HG03159 (cell line): ENCODE measurements around the gene PPP1R13B.
"Not testable (repeated sequence)": the region's sequence is repeated elsewhere in the genome, so short reads cannot be mapped to it uniquely, and the experiment has no call there.

Source experiments
- ATAC-seq: cut with Tn5 transposase; IDR thresholded peaks from one replicate; pipeline ENCODE4 v1.9.1; 2021; ENCODE audit warnings: mild to moderate bottlenecking, moderate library complexity; ENCODE audit not compliant: unreplicated experiment

The PPP1R13B gene, protein sequence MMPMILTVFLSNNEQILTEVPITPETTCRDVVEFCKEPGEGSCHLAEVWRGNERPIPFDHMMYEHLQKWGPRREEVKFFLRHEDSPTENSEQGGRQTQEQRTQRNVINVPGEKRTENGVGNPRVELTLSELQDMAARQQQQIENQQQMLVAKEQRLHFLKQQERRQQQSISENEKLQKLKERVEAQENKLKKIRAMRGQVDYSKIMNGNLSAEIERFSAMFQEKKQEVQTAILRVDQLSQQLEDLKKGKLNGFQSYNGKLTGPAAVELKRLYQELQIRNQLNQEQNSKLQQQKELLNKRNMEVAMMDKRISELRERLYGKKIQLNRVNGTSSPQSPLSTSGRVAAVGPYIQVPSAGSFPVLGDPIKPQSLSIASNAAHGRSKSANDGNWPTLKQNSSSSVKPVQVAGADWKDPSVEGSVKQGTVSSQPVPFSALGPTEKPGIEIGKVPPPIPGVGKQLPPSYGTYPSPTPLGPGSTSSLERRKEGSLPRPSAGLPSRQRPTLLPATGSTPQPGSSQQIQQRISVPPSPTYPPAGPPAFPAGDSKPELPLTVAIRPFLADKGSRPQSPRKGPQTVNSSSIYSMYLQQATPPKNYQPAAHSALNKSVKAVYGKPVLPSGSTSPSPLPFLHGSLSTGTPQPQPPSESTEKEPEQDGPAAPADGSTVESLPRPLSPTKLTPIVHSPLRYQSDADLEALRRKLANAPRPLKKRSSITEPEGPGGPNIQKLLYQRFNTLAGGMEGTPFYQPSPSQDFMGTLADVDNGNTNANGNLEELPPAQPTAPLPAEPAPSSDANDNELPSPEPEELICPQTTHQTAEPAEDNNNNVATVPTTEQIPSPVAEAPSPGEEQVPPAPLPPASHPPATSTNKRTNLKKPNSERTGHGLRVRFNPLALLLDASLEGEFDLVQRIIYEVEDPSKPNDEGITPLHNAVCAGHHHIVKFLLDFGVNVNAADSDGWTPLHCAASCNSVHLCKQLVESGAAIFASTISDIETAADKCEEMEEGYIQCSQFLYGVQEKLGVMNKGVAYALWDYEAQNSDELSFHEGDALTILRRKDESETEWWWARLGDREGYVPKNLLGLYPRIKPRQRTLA

DNA sequence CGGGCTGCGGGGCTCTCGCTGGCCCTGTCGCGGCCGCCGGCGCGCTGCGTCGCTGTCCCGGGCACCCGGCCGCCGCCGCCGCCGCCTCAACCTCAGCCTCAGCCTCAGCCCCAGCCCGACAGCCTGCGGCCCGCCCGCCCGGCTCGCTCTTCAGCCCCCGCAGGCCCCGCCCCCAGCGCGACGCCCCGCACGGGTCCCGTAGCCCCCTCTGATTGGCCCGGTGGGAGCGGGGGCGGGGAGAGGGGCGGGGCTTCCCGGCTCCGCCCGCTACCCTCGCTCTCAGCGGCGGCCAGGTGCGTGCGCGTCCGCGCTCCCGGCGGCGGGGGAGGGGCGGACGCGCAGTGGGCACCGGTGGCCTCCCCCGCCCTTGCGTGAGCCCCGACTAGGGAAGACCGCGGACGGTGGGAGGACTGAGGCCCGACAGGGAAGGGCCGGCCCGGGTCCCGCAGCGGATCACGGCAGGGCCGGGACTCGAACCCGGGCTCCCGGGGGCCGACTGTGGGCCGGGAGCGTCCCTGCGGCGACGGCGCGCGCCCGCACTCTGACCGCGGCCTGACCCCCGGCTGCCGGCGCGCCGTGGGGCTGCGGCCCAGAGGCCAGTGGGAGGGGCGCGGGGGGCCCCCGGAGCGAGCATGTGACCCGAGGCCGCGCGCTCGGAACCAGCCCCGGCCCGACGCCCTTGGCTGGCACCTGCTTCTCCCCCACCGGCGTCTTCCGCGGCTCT is at the start of gene PPP1R13B:
Gene PPP1R13B (minus strand): TSS at position 125 of the 724 bp plus-strand sequence. CDS start 268 bp downstream, outside the sequence.
- peak; percentile 88 for ATAC-seq

DNA sequence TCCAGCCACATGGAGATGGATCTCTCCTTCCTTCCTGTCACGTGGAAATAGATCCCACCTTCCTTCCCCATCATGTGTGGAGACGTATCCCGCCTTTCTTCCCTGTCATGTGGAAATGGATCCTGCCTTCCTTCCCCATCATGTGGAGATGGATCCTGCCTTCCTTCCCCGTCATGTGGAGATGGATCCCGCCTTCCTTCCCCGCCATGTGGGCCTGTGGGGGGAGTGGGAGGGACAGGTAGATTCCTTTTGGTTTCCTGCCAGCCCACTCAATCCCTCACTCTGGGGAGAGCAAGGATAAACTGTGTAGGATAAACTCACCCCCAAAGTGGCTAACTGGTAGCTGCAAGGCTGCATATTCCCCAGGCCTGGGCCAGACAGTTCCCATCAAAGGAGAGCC is 49.2 kb upstream of the PPP1R13B start:
- ATAC-seq, result no peak

DNA sequence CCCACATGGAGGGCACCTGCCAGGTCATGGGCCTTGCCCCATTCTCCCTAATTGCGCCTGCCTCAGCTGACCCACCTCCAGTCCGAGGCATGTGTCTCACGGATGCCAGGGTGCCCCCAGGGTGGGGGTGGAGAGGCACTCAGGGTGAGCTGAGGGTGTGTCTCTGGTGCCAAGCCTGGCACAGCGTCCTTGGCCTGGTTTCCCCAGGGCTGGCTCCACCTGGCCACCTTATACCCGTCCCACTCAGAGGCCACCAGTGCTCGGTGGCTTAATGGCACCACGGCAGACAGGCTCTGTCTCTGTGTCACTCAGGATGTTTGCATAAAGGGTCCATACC is 47.3 kb upstream of the PPP1R13B start:
- ATAC-seq, result no peak

DNA sequence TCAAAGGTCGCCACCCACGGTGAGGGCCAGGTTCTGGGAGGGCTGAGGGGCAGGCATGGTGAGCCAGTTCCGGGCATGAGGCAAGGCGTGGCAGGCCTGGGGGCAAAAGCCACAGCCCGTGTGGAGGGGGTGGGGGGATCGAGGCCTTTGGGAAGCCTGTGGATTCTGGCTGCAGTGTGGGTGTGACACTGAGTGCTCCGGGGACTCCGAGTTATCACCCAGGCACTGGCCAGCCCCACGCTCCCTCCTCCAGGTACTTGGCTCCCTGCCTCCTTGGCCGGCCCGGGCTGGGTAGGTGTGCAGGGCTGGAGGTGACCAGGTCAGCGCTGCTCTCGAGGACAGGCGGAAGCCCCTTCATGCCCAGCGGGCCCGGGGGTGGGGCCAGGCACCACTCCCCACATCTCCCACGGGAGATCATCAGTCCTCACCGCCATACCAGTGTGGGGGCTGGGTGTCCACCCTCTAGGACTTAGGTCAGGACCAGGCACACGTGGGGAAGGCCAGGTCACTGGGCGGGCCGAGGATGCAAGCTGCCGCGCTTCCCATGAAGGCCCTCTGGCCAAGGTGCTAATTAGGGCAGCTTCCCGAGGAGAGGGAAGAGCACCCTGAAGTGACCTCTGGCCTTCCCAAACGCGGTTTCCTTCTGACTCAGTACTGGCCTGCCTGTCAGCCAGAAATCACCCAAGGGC is 46.8 kb upstream of the PPP1R13B start:
- no peak for ATAC-seq

DNA sequence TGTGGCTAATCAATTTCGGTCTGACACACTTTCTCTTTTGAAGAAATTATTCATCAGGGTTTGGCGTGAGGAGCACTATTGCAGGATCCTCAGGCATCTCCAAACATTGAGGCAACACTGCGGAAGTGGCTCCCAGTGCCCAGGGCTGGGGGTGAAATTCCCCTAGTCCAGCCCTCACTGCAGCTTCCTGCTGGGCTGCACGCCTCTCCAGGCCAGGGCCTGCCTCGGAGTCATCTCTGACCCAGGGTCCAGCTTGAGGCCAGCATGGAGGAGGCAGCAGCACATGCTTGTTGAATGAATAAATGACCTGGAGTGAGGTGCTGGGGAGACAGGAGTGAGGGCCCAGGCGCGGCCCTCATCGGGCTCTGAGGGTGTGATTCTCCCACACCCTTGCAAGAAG is 44.9 kb upstream of the PPP1R13B start:
- ATAC-seq, result no peak

DNA sequence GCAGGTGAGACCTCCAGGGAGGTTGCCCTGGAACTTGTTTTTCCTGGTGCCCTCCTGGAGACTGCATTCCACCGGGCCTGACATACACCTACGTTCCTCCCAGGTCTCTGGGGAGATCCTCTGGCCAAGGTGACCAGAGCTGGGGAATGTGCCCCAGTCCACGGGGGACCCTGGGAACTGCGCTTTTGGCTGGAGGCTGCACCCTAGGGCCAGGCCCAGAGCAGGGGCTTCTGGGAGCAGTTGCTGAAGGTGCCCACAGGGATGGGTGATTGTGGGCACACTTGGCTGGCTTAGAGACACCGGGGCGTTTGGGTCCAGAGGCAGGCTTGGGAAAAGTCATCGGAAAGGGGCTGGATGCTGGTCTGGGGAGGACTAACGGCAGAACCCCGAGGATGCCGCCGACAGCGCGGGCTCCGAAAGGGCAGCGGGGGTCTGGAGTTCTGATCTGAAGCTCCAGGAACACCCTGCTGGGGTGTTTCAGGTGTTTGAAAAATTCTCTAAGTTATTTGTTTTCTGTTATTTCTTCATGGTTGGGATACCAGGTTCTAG is 44.4 kb upstream of the PPP1R13B start:
- ATAC-seq, result no peak

DNA sequence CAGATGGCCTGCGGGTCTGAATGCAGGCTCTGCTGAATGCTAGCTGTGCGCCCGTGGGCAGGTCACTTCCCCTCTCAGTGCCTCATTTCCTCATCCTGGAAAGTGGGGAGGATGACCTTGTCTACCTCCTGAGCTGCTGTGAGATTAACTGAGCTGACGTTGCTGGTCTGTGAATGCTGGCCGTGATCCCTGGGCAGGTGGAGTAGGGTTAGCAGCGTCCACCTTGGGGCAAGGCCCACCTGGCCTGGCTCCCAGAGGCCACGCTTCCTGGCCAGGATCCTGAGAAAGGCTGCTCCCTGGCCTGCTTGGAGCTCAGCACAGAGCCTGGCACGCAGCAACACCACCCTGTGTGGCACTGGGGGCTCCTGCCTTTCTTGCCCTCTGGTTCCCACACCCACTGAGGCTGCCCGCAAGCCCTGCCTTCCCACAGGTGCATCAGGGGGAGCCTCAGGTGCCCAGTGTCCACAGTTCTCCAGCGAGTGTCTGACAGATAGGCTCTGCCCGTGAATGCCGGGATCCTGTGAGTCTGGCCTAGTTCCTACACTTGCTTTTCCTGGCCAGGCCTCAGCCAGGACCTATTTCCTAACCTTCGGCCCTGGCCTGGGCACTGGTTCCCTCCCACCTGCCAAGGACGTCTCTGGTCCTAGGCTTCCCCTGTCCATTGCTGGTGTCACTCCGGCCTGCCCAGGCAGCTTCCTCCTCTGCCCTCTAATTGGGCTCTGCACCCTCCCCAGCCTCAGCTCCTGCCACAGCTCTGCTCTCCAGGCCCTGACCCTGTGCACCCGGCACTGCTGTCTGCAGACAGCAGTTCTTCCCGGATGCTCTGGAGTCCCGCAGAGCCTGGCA is 43.7 kb upstream of the PPP1R13B start:
- no peak for ATAC-seq

DNA sequence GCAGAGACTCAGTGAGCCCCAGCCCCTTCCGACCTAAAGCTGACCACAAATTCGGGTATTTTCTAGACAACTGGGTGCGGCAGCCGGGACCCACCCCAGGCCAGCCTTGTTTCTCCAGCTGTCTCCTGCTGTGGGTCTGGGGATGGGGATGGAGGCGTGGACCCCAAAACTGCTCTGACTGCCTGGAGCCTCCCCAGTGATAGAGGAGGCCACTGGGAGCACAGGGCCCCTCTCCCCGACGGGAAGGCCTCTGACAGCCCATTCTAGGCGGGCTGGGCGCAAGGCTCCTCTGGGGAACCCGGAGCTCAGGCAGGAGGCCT is 42.6 kb upstream of the PPP1R13B start:
- ATAC-seq, result no peak

DNA sequence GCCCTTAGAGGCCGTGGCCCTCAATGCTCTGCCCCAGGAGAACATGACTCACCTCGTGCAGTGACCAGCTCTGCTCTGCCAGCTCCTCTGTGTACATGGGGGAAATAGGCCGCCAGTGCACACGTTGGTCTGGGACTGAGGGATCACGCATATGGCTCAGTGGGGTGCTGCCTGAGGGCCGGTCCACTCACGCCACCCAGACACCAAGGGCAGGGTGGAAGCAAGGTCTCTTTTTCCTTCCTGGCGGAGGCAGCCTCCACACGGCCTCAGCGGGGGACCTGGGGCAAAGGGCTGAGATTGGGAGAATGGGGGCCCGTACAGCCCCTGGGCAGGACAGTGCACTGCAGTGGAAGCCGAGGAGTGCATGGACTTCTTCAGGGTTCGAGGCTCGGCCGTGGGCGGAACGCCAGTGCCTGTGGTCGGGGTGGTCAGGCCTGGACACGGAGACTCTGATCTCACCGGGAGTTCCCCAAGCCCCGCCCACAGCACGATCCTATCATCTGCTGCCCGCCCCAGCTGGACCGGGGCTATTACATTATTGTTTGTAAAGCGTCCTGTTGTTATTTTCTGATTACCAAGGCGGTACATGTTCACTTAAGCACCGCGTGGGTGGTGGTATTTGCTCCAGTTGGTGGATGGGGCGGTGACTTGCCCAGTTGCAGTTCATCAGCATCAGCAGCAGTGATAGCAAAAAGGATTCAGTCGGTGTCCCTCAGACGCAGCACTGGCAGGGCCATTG is 42.1 kb upstream of the PPP1R13B start:
- ATAC-seq, result no peak

DNA sequence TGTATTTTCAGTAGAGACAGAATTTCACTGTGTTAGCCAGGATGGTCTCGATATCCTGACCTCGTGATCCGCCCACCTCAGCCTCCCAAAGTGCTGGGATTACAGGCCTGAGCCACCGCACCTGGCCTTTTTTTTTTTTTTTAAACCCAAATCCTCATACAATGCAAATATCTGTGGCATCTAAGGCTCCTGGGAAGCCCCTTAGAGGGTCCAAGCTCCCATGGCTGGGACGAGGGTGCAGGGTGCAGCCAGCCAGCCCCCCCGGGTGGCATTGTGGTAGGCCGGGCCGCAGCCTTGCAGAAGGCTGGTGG is 41.6 kb upstream of the PPP1R13B start:
- not testable (repeated sequence) for ATAC-seq

DNA sequence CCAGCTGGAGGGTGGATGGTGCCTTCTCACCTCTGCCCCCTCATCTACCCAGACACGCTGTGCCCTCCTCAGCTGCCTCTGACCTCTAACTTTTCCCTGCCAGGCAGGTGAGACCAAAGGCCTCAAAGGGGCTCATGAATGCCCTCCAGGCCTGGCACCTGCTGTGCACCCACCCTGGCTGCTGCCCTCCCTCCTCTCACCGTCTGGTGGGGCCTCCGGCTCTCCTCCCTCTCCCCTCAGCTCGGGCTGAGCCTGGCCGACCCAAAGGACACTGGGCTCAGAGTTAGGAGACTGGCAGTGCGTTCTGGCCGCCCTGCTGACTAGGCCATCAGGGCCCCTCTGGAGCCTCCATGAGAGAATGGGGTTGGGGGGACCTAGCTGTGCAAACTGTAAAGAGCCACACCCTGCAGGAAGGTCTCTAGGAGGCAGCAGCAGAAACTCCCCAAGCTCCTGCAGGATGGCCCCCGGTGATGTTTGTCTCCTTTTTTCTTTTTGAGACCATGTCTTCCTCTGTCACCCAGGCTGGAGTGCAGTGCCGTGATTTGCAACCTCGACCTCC is 40.3 kb upstream of the PPP1R13B start:
- ATAC-seq, result no peak

DNA sequence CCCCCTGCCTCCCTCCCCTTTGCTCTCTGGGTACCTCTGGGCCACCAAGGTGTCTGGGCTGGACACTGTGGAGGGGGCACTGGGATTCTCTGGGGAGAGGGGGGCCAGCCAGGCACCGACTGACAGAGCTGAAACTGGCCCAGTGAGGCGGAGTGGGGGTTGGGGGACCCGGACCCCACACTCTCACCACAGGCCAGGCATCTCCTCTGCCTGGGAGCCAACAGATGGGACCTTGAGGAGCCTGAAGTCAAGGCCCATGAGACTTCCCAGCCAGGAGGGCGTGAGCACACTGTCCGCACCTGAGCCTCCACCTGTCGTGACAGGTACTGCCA is 39.8 kb upstream of the PPP1R13B start:
- ATAC-seq, result no peak

DNA sequence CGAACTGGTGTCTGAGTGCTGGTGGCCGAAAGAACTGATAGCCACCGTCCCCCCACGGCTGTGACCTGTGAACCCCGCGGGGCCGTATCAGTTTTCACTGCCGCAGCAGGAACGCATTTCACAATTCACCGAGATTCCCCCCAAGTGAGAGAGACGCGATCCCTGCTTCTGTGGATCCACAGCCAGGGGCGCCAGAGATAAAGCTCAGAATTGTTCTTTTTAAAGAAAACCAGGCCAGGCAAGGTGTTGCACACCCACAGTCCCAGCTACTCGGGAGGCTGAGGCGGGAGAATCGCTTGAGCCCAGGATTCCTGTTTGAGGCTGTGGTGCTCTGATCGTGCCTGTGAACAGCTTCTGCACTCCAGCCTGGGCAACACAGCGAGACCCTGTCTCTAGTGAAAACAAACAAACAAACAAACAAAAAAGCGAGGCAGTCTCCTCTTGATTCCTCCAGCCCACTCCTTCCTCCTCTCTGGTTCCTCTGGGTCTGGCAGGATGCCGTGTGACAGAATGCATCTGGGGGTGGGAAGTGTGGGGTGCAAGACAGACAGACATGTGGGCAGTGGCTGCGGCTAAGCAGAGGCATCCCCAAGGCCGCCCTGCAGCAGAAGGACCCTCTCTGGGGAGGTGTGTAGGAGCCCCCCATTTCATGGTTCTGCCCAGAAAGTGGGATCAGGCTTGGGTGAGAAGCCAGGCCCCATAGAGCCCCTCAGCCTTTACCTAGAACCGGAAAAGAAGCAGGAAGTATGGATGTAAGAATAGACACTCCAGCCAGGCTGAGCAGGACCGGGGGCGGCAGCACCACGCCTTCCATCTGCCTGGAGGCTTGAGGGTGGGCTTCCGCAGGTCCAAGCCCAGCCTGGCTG is 39.2 kb upstream of the PPP1R13B start:
- ATAC-seq, result no peak

DNA sequence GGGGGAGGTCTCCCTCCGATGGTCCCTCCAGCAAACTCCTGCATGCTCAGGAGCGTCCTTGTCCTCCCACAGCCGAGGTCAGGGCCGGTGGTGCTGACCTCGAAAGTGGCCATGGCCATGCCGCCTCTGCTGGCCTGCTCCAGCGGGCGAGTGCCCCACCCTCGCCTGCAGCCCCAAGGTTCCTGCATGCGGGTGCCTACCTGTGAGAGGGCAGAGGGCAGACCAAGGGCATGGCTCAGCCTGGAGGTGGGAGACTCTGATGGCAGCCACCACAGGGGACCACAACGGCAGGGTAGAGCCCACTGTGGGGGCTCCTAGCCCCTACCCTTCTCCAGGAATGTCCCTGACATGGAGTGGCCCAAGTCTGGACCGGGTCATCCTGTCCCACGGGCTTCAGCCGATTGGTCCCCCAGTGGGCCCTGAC is 38.1 kb upstream of the PPP1R13B start:
- ATAC-seq, result no peak

DNA sequence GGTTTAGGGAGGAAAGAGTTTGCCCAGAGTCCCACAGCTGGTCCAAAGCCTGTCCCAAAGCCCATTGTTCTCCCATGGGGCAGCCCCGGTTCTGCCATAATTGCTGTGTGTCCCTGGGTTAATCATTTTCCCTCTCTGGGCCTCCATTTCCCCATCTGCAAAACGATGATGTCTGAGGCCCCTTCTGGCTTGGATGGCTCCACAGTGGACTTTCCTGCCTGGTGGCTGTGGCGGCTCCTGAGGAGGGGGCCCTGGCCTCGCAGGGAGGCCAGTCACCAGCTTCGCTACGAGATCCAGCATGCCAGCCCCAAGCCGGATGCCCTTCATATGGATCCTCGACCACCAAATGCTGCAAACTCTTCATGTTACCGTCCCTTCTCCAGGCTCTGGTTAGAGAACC is 37.5 kb upstream of the PPP1R13B start:
- ATAC-seq, result no peak

DNA sequence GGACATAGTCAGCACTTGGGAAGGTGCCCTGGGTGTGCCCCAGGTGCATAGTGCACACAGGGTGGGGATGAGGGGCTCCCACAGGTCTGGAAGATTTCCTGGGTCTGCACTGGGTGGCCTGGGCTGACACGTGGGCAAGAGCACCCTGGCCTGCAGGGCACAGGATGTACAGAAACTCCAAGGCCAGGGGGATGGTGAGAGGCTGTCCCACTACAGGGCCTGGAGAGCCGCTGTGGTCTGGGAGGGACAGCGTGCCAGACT is 35.8 kb upstream of the PPP1R13B start:
- no peak for ATAC-seq

DNA sequence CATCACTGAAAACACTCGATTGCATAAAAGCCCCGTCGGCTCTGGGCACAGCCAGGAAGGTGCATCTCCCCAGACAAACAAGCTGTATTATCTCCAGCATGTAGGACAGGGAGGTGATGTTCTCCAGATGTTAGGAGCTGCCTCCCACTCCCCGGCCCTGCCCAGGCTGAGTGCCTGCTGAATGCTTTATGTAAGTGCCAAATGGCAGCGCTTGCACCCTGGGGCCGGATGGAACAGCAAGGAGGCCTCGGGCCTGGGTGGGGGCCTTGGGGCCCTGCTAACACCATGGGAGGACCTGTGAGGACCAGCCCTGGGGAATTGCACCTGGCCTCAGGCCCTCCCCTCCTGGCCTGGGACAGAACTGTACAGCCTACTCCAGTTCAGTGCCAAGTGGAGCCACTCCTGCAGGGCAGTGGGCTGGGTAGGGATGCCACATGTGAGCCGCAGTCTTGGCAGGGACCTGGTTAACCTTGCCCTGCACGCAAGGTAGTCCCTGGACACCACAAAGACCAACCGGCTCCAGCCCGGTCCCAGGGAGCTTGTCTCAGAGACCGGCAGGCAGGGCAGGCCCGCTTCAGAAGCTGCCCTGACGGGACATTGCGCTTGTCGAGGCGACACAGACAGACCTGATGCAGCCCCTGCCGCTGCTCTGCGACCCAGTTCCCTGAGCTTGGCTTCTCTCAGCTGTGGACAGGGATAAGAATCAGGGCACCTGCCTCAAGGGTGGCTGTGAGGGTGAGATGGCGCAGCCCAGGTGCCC is 35.3 kb upstream of the PPP1R13B start:
- ATAC-seq, result no peak
